Small intestine (tissue), 7 donors: ENCODE measurements around the gene CCDC85A. TPM values are rescaled to one million over a fixed set of nuclear protein-coding genes. Genes with fewer than 3 reads are reported as not detected.

ENCODE experiments used
- DNase-seq, 2 donors: peaks; one replicate each; pipeline versions ENCODE4 v3.0.0 to v3.0.0-alpha.2; 2013
- FAIRE-seq: peaks from 2 replicates; lab custom pipeline; 2012; peaks lifted over from hg19 to GRCh38; lab: Jason Lieb, UNC
- H3K27ac ChIP-seq, 3 donors: one replicate each; pipeline ENCODE4 v1.5.1; 2013; ENCODE audit warnings: low read length in 2 of 3, mild to moderate bottlenecking in 2 of 3, control low read depth in 1 of 3, inconsistent platforms in 1 of 3, low read depth in 1 of 3, moderate library complexity in 1 of 3
- H3K27me3 ChIP-seq, 3 donors: one replicate each; pipeline ENCODE4 v1.6.1; 2013; ENCODE audit warnings: low read length in 3 of 3, inconsistent platforms in 1 of 3; ENCODE audit not compliant: control insufficient read depth in 3 of 3, insufficient read depth in 3 of 3
- H3K36me3 ChIP-seq, 3 donors: one replicate each; pipeline ENCODE4 v1.6.1; 2013; ENCODE audit warnings: low read length in 3 of 3, inconsistent platforms in 1 of 3, low read depth in 1 of 3, mild to moderate bottlenecking in 1 of 3, moderate library complexity in 1 of 3; ENCODE audit not compliant: control insufficient read depth in 3 of 3, insufficient read depth in 2 of 3
- H3K4me1 ChIP-seq, 3 donors: one replicate each; pipeline ENCODE4 v1.6.1; 2013; ENCODE audit warnings: low read length in 2 of 3, inconsistent platforms in 1 of 3, low read depth in 1 of 3, mild to moderate bottlenecking in 1 of 3, moderate library complexity in 1 of 3; ENCODE audit not compliant: control insufficient read depth in 3 of 3, insufficient read depth in 2 of 3
- H3K4me3 ChIP-seq, 3 donors: one replicate each; pipeline ENCODE4 v1.5.1; 2013; ENCODE audit warnings: low read length in 3 of 3, control low read depth in 1 of 3, inconsistent platforms in 1 of 3, low read depth in 1 of 3, mild to moderate bottlenecking in 1 of 3, moderate library complexity in 1 of 3
- H3K9me3 ChIP-seq, 2 donors: one replicate each; pipeline ENCODE4 v1.6.1; 2013; ENCODE audit warnings: low read depth in 1 of 2, low read length in 1 of 2; ENCODE audit not compliant: control insufficient read depth in 2 of 2, insufficient read depth in 1 of 2
- WGBS, 3 donors: extraction: QIAGEN DNeasy Blood & Tissue Kit; methylation state at CpG; one replicate each; pipeline ENCODE4 v1.1.7; 2013; 5-methylcytosine and 5-hydroxymethylcytosine counted together
- polyA plus RNA-seq, 4 donors: library from polyadenylated mRNA; stranded (reverse) in 3 of 4; unstranded in 1 of 4; fragments of 200-250 nt in 3 of 4; fragments of 120-200 nt in 1 of 4; gene quantifications; one replicate each; pipeline versions ENCODE4 v1.2.1 to v1.2.3, GENCODE V29; 2013
- donor health status: healthy with polysubstance abuse.
- donor health status: control.
- donor health status: control.
- donor health status: Bipolar disorder and iron deficiency.
- donor health status: healthy.

Gene CCDC85A
- polyA plus RNA-seq, 4 donors = 1.2 to 1.7 TPM; not detected in 2

- H3K4me3 ChIP-seq = no peak overlapping the region
- H3K27ac ChIP-seq = peak overlapping the region in 1 of 3 donors; percentile 62
- peak in 1 of 2 donors; percentile 6 for DNase-seq
- FAIRE-seq = no peak
- H3K36me3 ChIP-seq = no peaks in the 10 kb centered on the region
- H3K27me3 ChIP-seq = no peaks in the 10 kb centered on the region
- no peaks in the 10 kb centered on the region for H3K9me3 ChIP-seq
- peaks cover 0 to 17% (median 0%) of the 10 kb centered on the region in 3 donors for H3K4me1 ChIP-seq
These were observed 103.7 kb downstream of the CCDC85A start for GRCh38 chr2:56287508-56287907.

- H3K4me1 ChIP-seq = peaks cover 0 to 17% (median 0%) of the 10 kb centered on the region in 3 donors
- H3K27ac ChIP-seq = peak overlapping the region in 1 of 3 donors; percentile 62
- DNase-seq (no peak), FAIRE-seq (no peak)
- H3K4me3 ChIP-seq = no peak overlapping the region
- no peaks in the 10 kb centered on the region for H3K27me3 ChIP-seq
- no peaks in the 10 kb centered on the region for H3K9me3 ChIP-seq
- no peaks in the 10 kb centered on the region for H3K36me3 ChIP-seq
- 79 to 93% (median 79%) methylated on average over 2 of the region's 2 CpGs for WGBS, 3 donors
These were observed 104.2 kb downstream of the CCDC85A start for GRCh38 chr2:56287974-56288373.

- Histone ChIP-seq H3K27me3 (no peaks in the 10 kb centered on the region), H3K36me3 (no peaks in the 10 kb centered on the region), H3K9me3 (no peaks in the 10 kb centered on the region), H3K27ac (peak overlapping the region in 1 of 3 donors; percentile 87), H3K4me1 (peaks cover 0 to 17% (median 0%) of the 10 kb centered on the region in 3 donors), H3K4me3 (no peak overlapping the region)
- 24 to 53% (median 46%) methylated on average over 2 of the region's 2 CpGs for WGBS, 3 donors
- FAIRE-seq (no peak), DNase-seq (peak; percentile 56 to 84)
These were observed 105.2 kb downstream of the CCDC85A start for GRCh38 chr2:56288838-56289580.

GRCh38 chr2:56291711-56292110 is 107.9 kb downstream of the CCDC85A start:
- peaks cover 0 to 17% (median 0%) of the 10 kb centered on the region in 3 donors for H3K4me1 ChIP-seq
- H3K27ac ChIP-seq = no peak overlapping the region
- no peaks in the 10 kb centered on the region for H3K27me3 ChIP-seq
- 82 to 92% (median 88%) methylated on average over 5 of the region's 5 CpGs for WGBS, 3 donors
- H3K9me3 ChIP-seq = no peaks in the 10 kb centered on the region
- no peaks in the 10 kb centered on the region for H3K36me3 ChIP-seq
- FAIRE-seq (no peak), DNase-seq (no peak)
- H3K4me3 ChIP-seq = no peak overlapping the region

GRCh38 chr2:56292951-56293350 is 109.2 kb downstream of the CCDC85A start:
- H3K9me3 ChIP-seq = no peaks in the 10 kb centered on the region
- H3K27ac ChIP-seq = no peak overlapping the region
- no peaks in the 10 kb centered on the region for H3K27me3 ChIP-seq
- WGBS, 3 donors = 87 to 92% (median 88%) methylated on average over 2 of the region's 2 CpGs
- DNase-seq (no peak), FAIRE-seq (no peak)
- no peak overlapping the region for H3K4me3 ChIP-seq
- peaks cover 0 to 13% (median 0%) of the 10 kb centered on the region in 3 donors for H3K4me1 ChIP-seq
- H3K36me3 ChIP-seq = no peaks in the 10 kb centered on the region

GRCh38 chr2:56295666-56296065 is 111.9 kb downstream of the CCDC85A start:
- Histone ChIP-seq H3K27ac (no peak overlapping the region), H3K9me3 (no peaks in the 10 kb centered on the region), H3K36me3 (no peaks in the 10 kb centered on the region), H3K4me1 (no peaks in the 10 kb centered on the region), H3K27me3 (no peaks in the 10 kb centered on the region), H3K4me3 (no peak overlapping the region)
- 71 to 77% (median 76%) methylated on average over 3 of the region's 3 CpGs for WGBS, 3 donors
- no peak for DNase-seq
- no peak for FAIRE-seq

GRCh38 chr2:56297671-56298070 is 113.9 kb downstream of the CCDC85A start:
- Histone ChIP-seq H3K36me3 (no peaks in the 10 kb centered on the region), H3K27ac (no peak overlapping the region), H3K27me3 (no peaks in the 10 kb centered on the region), H3K4me3 (no peak overlapping the region), H3K9me3 (no peaks in the 10 kb centered on the region), H3K4me1 (no peaks in the 10 kb centered on the region)
- whole genome bisulfite sequencing, 3 donors = 88 to 95% (median 93%) methylated on average over 3 of the region's 3 CpGs
- FAIRE-seq (no peak), DNase-seq (no peak)

GRCh38 chr2:56299171-56299691 is 115.4 kb downstream of the CCDC85A start:
- 66 to 78% (median 77%) methylated on average over 3 of the region's 3 CpGs for WGBS, 3 donors
- Histone ChIP-seq H3K4me3 (no peak overlapping the region), H3K9me3 (no peaks in the 10 kb centered on the region), H3K36me3 (no peaks in the 10 kb centered on the region), H3K27me3 (no peaks in the 10 kb centered on the region), H3K27ac (no peak overlapping the region), H3K4me1 (no peaks in the 10 kb centered on the region)
- FAIRE-seq (no peak), DNase-seq (no peak)
